SK-N-SH (cell line): ENCODE data around the gene CCDC187.

Experiments used
- CHD2 ChIP-seq: fragments of 150-350 bp; IDR thresholded peaks from 2 replicates; pipeline ENCODE4 v1.6.1; 2018; ENCODE audit warnings: low read length; ENCODE audit not compliant: partially characterized antibody
- CTCF ChIP-seq: fragments of 200-600 bp; sonication (generic); IDR thresholded peaks from 2 replicates; pipeline ENCODE4 v1.6.1; 2017; ENCODE audit warnings: antibody characterized with exemption, mild to moderate bottlenecking, moderate library complexity
- ELF1 ChIP-seq: IDR thresholded peaks from 2 replicates; pipeline ENCODE4 v1.4.0; 2012
- JUND ChIP-seq: IDR thresholded peaks from 2 replicates; pipeline ENCODE4 v1.4.0; 2012
- MXI1 ChIP-seq: IDR thresholded peaks from 2 replicates; pipeline ENCODE4 v1.6.1; 2012; ENCODE audit warnings: mild to moderate bottlenecking, low read depth, low read length, improper control_type of control experiment
- POLR2AphosphoS5 ChIP-seq: IDR thresholded peaks from 2 replicates; pipeline ENCODE4 v1.6.1; 2012; ENCODE audit warnings: low read depth, low read length
- RAD21 ChIP-seq: IDR thresholded peaks from 2 replicates; pipeline ENCODE4 v1.6.1; 2012; ENCODE audit warnings: mild to moderate bottlenecking, low read length
- SIN3A ChIP-seq: IDR thresholded peaks from 2 replicates; pipeline ENCODE4 v1.6.1; 2012; ENCODE audit warnings: low read depth, mild to moderate bottlenecking, low read length, moderate library complexity, borderline replicate concordance
- TAF1 ChIP-seq: IDR thresholded peaks from 2 replicates; pipeline ENCODE4 v1.6.1; 2012; ENCODE audit warnings: low read depth, mild to moderate bottlenecking, low read length, moderate library complexity, borderline replicate concordance
- TCF12 ChIP-seq: IDR thresholded peaks from 2 replicates; pipeline ENCODE4 v1.4.0; 2012
- YY1 ChIP-seq: IDR thresholded peaks from 2 replicates; pipeline ENCODE4 v1.4.0; 2012; ENCODE audit warnings: low read depth, mild to moderate bottlenecking
- TF ChIP-seq, protein P1 (sequence below): fragments of 150-350 bp; IDR thresholded peaks from 2 replicates; pipeline ENCODE4 v1.6.1; 2017; ENCODE audit warnings: antibody characterized with exemption, low read length, low read depth, borderline replicate concordance

- TF ChIP-seq CTCF, result no peak
- TF ChIP-seq JUND, result no peak
- TF ChIP-seq MXI1, result no peak
- TF ChIP-seq TCF12, result no peak
- no peak for TF ChIP-seq RAD21
- no peak for TF ChIP-seq ELF1
- TF ChIP-seq TAF1, result no peak
- TF ChIP-seq SIN3A, result no peak
- no peak for TF ChIP-seq YY1
- TF ChIP-seq, protein P1, sequence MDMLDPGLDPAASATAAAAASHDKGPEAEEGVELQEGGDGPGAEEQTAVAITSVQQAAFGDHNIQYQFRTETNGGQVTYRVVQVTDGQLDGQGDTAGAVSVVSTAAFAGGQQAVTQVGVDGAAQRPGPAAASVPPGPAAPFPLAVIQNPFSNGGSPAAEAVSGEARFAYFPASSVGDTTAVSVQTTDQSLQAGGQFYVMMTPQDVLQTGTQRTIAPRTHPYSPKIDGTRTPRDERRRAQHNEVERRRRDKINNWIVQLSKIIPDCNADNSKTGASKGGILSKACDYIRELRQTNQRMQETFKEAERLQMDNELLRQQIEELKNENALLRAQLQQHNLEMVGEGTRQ, result no peak
- no peak for TF ChIP-seq POLR2AphosphoS5
- TF ChIP-seq CHD2, result no peak
These were observed 27.1 kb upstream of the CCDC187 start for GRCh38 chr9:136331030-136331429.
